Testis (tissue), 3 donors: ENCODE measurements around the gene ANKRD1. TPM values are rescaled to one million over a fixed set of nuclear protein-coding genes. Genes with fewer than 3 reads are reported as not detected.
A peak's percentile ranks its signal among the peaks of the same experiment; 100 is the strongest.

Experiments
- DNase-seq: peaks from one replicate; pipeline ENCODE4 v3.0.0-alpha.2; 2019
- H3K27ac ChIP-seq, 2 donors: fragments of 200-600 bp; sonication (generic); one replicate each; pipeline ENCODE4 v1.5.1; 2019
- H3K27me3 ChIP-seq: fragments of 200-600 bp; sonication (generic); one replicate; pipeline ENCODE4 v1.5.1; 2019
- H3K36me3 ChIP-seq: fragments of 200-600 bp; sonication (generic); one replicate; pipeline ENCODE4 v1.5.1; 2017; ENCODE audit warnings: low read depth; ENCODE audit errors: missing control alignments
- H3K4me1 ChIP-seq: fragments of 200-600 bp; sonication (generic); one replicate; pipeline ENCODE4 v1.5.1; 2019
- H3K4me3 ChIP-seq, 2 donors: fragments of 200-600 bp; sonication (generic); one replicate each; pipeline ENCODE4 v1.5.1; 2017 to 2019
- H3K9me3 ChIP-seq: fragments of 200-600 bp; sonication (generic); one replicate; pipeline ENCODE4 v1.5.1; 2017
- CTCF ChIP-seq, 3 experiments: fragments of 450-650 bp in 2 of 3; fragments of 200-600 bp in 1 of 3; sonication (generic) in 1 of 3; IDR thresholded peaks; one replicate each; pipeline ENCODE4 v1.5.1; 2016 to 2019; ENCODE audit warnings: antibody characterized with exemption in 3 of 3, mild to moderate bottlenecking in 2 of 3, moderate library complexity in 1 of 3
- POLR2A ChIP-seq: fragments of 450-650 bp; IDR thresholded peaks from one replicate; pipeline ENCODE4 v1.6.1; 2017; ENCODE audit warnings: antibody characterized with exemption, mild to moderate bottlenecking, moderate library complexity
- WGBS, 2 donors: methylation state at CpG; one replicate each; pipeline ENCODE4 v1.1.5; 2018; 5-methylcytosine and 5-hydroxymethylcytosine counted together
- intact Hi-C: fragments of 100-400 bp; cut with DNase I; formaldehyde crosslinking; loops from one replicate; pipeline ENCODE4 v1.15.1; 2023; ENCODE audit warnings: low total_unique reads
- polyA plus RNA-seq: library from polyadenylated mRNA; stranded (reverse); fragments of 350-450 nt; fragmentation: Illumina TruSeq; extraction: RNeasy Lipid Tissue Mini Kit (QIAGEN cat#74804); gene quantifications from one replicate; pipeline ENCODE4 v1.2.3, GENCODE V29; 2014; ENCODE audit warnings: low read depth, low replicate concordance; ENCODE audit not compliant: insufficient read depth
- total RNA-seq, 2 donors: library from RNA; depleted of rRNA; stranded (reverse); fragments of >200 nt; gene quantifications; one replicate each; pipeline ENCODE4 v1.2.3, GENCODE V29; 2016

Gene ANKRD1
- total and polyA plus RNA-seq, 3 donors from 2014 or later = 0.19 to 2.1 TPM; not detected in 1

- TF ChIP-seq POLR2A (no peak), CTCF (IDR thresholded peaks at IDR 0.05) (no peak)
- DNase-seq = no peak
- 65 to 69% methylated on average over 2 of the region's 2 CpGs for WGBS, 2 donors
- no peak overlapping the region for H3K27ac ChIP-seq
- peaks cover 3% of the 10 kb centered on the region for H3K4me1 ChIP-seq
- H3K9me3 ChIP-seq = no peaks in the 10 kb centered on the region
- H3K27me3 ChIP-seq = no peaks in the 10 kb centered on the region
- intact Hi-C loops = no loop called here
- H3K4me3 ChIP-seq = no peak overlapping the region
- no peaks in the 10 kb centered on the region for H3K36me3 ChIP-seq
These were observed 15.4 kb upstream of the ANKRD1 start for GRCh38 chr10:90936276-90936659.

- H3K4me3 ChIP-seq = no peak overlapping the region
- H3K27me3 ChIP-seq = no peaks in the 10 kb centered on the region
- no peak overlapping the region for H3K27ac ChIP-seq
- no peak for TF ChIP-seq CTCF (IDR thresholded peaks at IDR 0.05)
- TF ChIP-seq POLR2A = no peak
- H3K9me3 ChIP-seq = no peaks in the 10 kb centered on the region
- WGBS, 2 donors = 67 to 83% methylated on average over 5 of the region's 5 CpGs
- intact Hi-C loops = no loop called here
- H3K36me3 ChIP-seq = no peaks in the 10 kb centered on the region
- no peak for DNase-seq
- H3K4me1 ChIP-seq = peaks cover 8% of the 10 kb centered on the region
These were observed 14.8 kb upstream of the ANKRD1 start for GRCh38 chr10:90935581-90936275.

GRCh38 chr10:90930971-90931871, 10.3 kb upstream of the ANKRD1 start:
- DNase-seq = peak; percentile 54
- peaks cover 18% of the 10 kb centered on the region for H3K4me1 ChIP-seq
- H3K9me3 ChIP-seq = no peaks in the 10 kb centered on the region
- no peak overlapping the region for H3K4me3 ChIP-seq
- peak overlapping the region; percentile 53 to 84 for H3K27ac ChIP-seq
- TF ChIP-seq POLR2A (no peak), CTCF (IDR thresholded peaks at IDR 0.05) (no peak)
- H3K36me3 ChIP-seq = no peaks in the 10 kb centered on the region
- H3K27me3 ChIP-seq = no peaks in the 10 kb centered on the region
- 41 to 48% methylated on average over 6 of the region's 6 CpGs for WGBS, 2 donors
- intact Hi-C loops = no loop called here

GRCh38 chr10:90930070-90930837, 9.4 kb upstream of the ANKRD1 start:
- H3K4me1 ChIP-seq = peaks cover 18% of the 10 kb centered on the region
- no peak overlapping the region for H3K4me3 ChIP-seq
- peak; percentile 41 for DNase-seq
- 34 to 43% methylated on average over 5 of the region's 5 CpGs for WGBS, 2 donors
- H3K27ac ChIP-seq = peak overlapping the region; percentile 53 to 84
- no peaks in the 10 kb centered on the region for H3K36me3 ChIP-seq
- TF ChIP-seq CTCF (IDR thresholded peaks at IDR 0.05) (no peak), POLR2A (no peak)
- H3K27me3 ChIP-seq = no peaks in the 10 kb centered on the region
- no peaks in the 10 kb centered on the region for H3K9me3 ChIP-seq
- intact Hi-C loops = no loop called here
